ENCODE results near the gene ITPK1.

The ITPK1 gene

DNA sequence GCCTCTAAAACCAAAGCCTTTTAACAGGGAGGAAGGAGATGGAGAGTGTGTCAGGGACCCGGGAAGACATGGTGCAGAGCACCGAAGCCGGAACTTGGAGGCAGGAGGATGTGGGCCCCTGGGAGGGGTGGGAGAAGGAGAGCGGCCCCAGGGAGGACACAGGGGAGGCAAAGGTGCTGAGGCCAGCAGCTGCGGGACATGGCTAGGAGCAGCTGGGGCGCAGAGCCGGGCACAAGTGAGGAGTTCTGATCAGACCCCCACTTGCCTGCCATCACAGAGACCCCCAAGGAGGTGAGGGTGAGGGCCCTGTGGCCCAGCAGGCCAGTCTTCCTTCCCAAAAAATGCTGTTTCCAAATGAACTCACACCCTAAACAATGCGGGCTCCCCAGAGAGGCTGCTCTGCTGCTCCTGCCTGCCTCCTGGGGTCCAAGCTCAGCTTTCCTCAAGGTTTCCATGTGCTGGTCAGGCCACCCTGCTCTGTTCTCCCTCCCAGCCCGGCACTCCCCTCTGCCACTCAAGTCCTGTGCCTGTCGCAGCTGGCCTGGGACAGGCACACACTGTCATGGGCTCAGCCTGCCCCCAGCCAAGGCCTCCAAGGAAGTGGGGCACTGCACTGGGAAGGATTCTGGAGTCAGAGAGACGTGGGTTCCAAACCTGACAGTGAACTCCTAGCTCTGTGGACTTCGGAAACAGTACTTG lies 168.7 kb downstream of the ITPK1 start:
- Histone ChIP-seq H3K27ac (ENCODE audit: low read length) (no peak overlapping the region), H3K27me3 (ENCODE audit: control insufficient read depth in 1 of 2, insufficient read depth in 2 of 2, low read length in 2 of 2) (no peaks in the 10 kb centered on the region), H3K9me3 (ENCODE audit: control insufficient read depth in 2 of 2, low read length in 2 of 2) (no peaks in the 10 kb centered on the region), H3K4me3 (ENCODE audit: low read length in 2 of 2) (no peak overlapping the region), H3K36me3 (ENCODE audit: control insufficient read depth in 2 of 2, insufficient read depth in 2 of 2, low read length in 2 of 2) (peaks cover 2 to 43% of the 10 kb centered on the region in 2 donors), H3K4me1 (ENCODE audit: control insufficient read depth, insufficient read depth, low read length) (peaks cover 8% of the 10 kb centered on the region), H3K9ac (ENCODE audit: low read length in 2 of 2) (no peak overlapping the region)

DNA sequence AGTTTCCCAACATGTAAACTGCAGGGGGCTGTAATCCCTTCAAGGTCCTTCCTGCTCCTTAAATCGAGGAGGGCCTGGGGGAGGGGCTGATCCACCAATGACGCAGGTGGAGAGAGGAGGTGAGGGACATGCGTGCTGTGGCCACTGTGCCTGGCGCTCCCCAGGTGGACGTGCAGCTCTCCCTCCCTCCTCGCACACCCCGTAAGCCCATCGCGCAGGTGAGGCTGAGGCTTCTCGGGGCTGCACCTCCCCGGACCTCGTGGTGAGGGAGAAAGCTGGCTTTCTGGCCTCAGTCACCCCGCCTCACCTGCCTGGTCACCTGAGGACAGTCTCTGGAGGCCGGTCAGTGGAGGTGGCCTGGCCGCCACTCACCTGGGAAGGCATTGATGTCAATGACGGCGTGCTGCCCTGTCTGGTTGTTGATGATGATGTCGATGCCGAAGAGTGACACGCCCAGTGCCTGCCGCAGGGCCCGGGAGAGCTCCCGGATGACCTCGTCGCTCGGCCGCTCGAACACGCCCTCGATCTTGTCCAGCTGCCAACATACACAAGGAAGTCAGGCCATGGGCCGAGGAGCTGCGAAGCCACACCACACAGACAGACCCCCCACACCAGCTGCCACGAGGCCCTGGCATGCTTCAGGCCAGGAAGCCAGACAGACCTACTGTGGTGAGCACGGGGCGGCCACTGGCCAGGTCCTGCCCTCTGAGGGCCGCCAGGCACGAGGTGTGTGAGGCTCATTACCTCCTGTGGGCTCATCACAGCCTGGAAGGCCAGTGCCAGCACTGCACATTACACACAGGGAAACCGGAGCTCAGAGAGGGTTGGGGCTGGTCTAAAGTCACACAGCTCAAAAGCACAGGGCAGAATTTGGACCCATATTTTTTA lies 169.5 kb downstream of the ITPK1 start:
- Histone ChIP-seq H3K9ac (ENCODE audit: low read length in 2 of 2) (no peak overlapping the region), H3K27me3 (ENCODE audit: control insufficient read depth in 1 of 2, insufficient read depth in 2 of 2, low read length in 2 of 2) (no peaks in the 10 kb centered on the region), H3K27ac (ENCODE audit: low read length) (no peak overlapping the region), H3K4me1 (ENCODE audit: control insufficient read depth, insufficient read depth, low read length) (peaks cover 2% of the 10 kb centered on the region), H3K36me3 (ENCODE audit: control insufficient read depth in 2 of 2, insufficient read depth in 2 of 2, low read length in 2 of 2) (peaks cover 2 to 44% of the 10 kb centered on the region in 2 donors), H3K4me3 (ENCODE audit: low read length in 2 of 2) (no peak overlapping the region), H3K9me3 (ENCODE audit: control insufficient read depth in 2 of 2, low read length in 2 of 2) (no peaks in the 10 kb centered on the region)

DNA sequence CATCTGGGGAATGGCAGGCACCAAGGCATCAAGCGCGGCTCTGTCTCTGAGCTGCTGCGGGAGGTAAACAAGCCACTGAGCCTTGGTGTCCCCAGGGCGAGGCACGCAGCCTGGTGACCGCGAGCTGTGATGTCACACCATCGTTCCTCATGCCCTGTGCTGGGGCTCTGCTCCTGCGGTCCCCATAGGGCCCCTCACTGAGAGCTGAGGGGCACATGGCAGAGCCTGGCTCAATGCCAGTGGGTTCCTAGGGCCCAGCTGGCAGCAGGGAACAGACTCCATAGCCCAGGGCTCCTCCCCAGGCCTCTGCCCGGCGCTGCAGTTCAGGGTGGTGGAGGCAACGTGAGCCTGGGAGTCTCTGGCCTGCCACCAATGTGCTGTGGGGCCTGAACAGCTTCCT lies 170.2 kb downstream of the ITPK1 start:
- no peaks in the 10 kb centered on the region for H3K27me3 ChIP-seq (ENCODE audit: control insufficient read depth in 1 of 2, insufficient read depth in 2 of 2, low read length in 2 of 2)
- no peak overlapping the region for H3K9ac ChIP-seq (ENCODE audit: low read length in 2 of 2)
- H3K4me3 ChIP-seq (ENCODE audit: low read length in 2 of 2), result no peak overlapping the region
- no peak overlapping the region for H3K27ac ChIP-seq (ENCODE audit: low read length)
- H3K4me1 ChIP-seq (ENCODE audit: control insufficient read depth, insufficient read depth, low read length), result peaks cover 2% of the 10 kb centered on the region
- H3K36me3 ChIP-seq (ENCODE audit: control insufficient read depth in 2 of 2, insufficient read depth in 2 of 2, low read length in 2 of 2), result peaks cover 2 to 40% of the 10 kb centered on the region in 2 donors
- no peaks in the 10 kb centered on the region for H3K9me3 ChIP-seq (ENCODE audit: control insufficient read depth in 2 of 2, low read length in 2 of 2)

DNA sequence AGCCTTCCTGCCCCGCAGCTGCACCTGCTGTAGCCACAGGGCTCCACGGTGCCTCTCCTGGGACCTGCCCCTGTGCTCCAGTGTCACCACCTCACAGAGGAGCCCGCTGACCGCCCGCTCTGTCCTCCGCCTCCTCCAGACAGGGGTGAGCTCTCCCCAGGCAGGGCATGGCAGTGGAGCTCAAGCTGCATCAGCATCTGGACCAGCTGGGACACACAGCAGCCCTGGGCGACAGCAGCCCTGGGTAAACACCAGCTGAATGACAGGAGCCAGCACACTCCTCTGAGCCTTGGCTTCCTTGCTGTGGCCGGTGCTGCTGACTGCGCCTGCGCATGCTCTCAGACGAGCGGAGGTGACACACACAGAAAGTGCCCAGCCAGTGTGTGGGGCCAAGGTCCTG lies 170.7 kb downstream of the ITPK1 start:
- Histone ChIP-seq H3K27ac (ENCODE audit: low read length) (no peak overlapping the region), H3K9ac (ENCODE audit: low read length in 2 of 2) (no peak overlapping the region), H3K4me3 (ENCODE audit: low read length in 2 of 2) (no peak overlapping the region), H3K27me3 (ENCODE audit: control insufficient read depth in 1 of 2, insufficient read depth in 2 of 2, low read length in 2 of 2) (no peaks in the 10 kb centered on the region), H3K9me3 (ENCODE audit: control insufficient read depth in 2 of 2, low read length in 2 of 2) (no peaks in the 10 kb centered on the region), H3K36me3 (ENCODE audit: control insufficient read depth in 2 of 2, insufficient read depth in 2 of 2, low read length in 2 of 2) (peaks cover 0 to 40% of the 10 kb centered on the region in 2 donors), H3K4me1 (ENCODE audit: control insufficient read depth, insufficient read depth, low read length) (peaks cover 2% of the 10 kb centered on the region)

DNA sequence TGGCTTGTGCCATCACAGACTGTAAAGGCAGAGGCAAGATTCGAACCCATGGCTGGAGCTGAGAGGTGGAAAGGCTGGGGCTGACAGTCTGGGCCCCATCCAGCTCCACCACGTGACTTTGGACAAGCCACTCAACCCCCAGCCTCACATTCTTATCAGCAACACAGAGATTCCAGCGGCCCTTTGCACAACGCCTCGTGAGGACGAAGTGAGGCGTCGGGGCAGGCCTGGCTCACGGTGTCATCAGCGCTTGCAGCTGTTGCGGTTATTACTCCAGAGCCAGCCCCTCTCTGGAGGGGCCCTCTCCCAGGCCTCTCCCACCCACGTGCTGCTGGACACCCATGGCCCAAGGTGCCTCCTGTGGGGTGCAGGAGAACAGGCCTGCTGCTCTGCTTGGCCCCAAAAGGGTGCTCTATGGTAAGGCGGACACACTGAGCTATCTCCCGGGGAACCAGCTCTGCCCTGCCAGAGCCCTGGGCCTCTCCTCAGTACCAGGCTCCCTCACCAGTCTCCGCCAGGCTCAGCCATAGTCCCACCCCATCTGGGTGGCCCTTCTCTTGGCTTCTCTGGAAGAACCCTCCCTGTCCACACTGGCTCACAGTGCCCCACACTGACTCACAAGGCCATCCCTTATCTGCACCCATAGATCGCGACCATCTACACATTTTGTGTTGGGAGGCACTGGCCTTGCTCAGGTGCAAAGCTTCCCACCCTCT lies 171.7 kb downstream of the ITPK1 start:
- Histone ChIP-seq H3K4me1 (ENCODE audit: control insufficient read depth, insufficient read depth, low read length) (peaks cover 2% of the 10 kb centered on the region), H3K9ac (ENCODE audit: low read length in 2 of 2) (no peak overlapping the region), H3K4me3 (ENCODE audit: low read length in 2 of 2) (no peak overlapping the region), H3K27me3 (ENCODE audit: control insufficient read depth in 1 of 2, insufficient read depth in 2 of 2, low read length in 2 of 2) (no peaks in the 10 kb centered on the region), H3K36me3 (ENCODE audit: control insufficient read depth in 2 of 2, insufficient read depth in 2 of 2, low read length in 2 of 2) (peaks cover 0 to 40% of the 10 kb centered on the region in 2 donors), H3K9me3 (ENCODE audit: control insufficient read depth in 2 of 2, low read length in 2 of 2) (no peaks in the 10 kb centered on the region), H3K27ac (ENCODE audit: low read length) (no peak overlapping the region)

DNA sequence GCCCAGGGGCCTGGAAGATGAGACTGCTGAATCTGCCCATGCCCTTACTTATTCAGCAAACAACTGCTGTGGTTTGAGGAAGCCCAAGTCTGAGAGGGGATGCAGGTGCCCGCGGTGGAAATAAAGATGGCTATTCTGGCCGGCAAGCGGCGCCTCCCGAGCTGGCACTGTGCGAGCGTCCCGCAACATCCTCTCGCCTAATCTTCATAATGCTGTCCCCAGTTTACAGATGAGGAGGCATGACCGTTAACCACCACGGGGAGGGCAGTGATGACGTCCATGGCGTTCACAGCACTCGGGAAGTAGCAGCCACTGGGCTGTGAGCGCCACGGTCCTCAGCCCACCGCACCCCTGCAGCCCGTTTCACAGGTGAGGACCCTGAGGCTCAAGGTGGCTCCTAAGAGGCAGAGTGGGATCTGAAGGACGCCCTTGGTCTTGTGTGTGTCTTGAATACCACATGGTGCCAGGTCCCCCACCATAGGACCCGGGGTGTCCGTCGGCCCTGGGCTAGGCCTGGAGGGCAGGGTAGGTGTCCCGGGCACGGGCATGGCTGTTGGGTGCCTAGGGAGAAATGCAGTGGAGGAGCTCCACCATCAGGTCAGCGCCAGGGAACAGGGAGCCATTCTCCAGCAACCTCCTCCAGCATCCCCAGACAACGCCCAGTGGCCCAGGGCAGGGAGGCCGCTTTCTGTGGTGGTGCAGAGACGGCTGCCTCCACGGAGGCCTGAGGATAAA lies 172.6 kb downstream of the ITPK1 start:
- Histone ChIP-seq H3K4me1 (ENCODE audit: control insufficient read depth, insufficient read depth, low read length) (peaks cover 2% of the 10 kb centered on the region), H3K27ac (ENCODE audit: low read length) (no peak overlapping the region), H3K4me3 (ENCODE audit: low read length in 2 of 2) (no peak overlapping the region), H3K27me3 (ENCODE audit: control insufficient read depth in 1 of 2, insufficient read depth in 2 of 2, low read length in 2 of 2) (no peaks in the 10 kb centered on the region), H3K9me3 (ENCODE audit: control insufficient read depth in 2 of 2, low read length in 2 of 2) (no peaks in the 10 kb centered on the region), H3K9ac (ENCODE audit: low read length in 2 of 2) (no peak overlapping the region), H3K36me3 (ENCODE audit: control insufficient read depth in 2 of 2, insufficient read depth in 2 of 2, low read length in 2 of 2) (peaks cover 0 to 40% of the 10 kb centered on the region in 2 donors)

DNA sequence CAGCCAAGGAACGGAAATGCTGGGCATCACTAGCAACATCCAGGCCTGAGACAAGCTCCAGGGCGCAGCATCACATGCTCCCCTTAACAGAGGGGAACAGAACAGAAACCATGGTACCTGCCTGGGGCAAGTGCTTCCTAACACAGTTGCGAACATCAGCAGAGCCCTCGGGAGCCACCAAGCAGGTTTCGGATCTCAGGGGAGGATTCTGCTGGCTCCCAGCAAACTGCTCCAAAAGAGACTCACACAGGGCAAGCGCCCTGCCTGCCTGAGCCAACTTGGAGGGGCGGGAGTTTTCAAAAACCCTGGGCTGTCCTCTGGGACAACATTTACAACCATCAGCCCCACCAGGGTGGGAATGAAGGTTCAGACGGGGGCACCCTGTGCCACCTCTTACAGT lies 173.1 kb downstream of the ITPK1 start:
- H3K27me3 ChIP-seq (ENCODE audit: control insufficient read depth in 1 of 2, insufficient read depth in 2 of 2, low read length in 2 of 2), result no peaks in the 10 kb centered on the region
- H3K27ac ChIP-seq (ENCODE audit: low read length), result no peak overlapping the region
- no peak overlapping the region for H3K4me3 ChIP-seq (ENCODE audit: low read length in 2 of 2)
- no peaks in the 10 kb centered on the region for H3K9me3 ChIP-seq (ENCODE audit: control insufficient read depth in 2 of 2, low read length in 2 of 2)
- no peak overlapping the region for H3K9ac ChIP-seq (ENCODE audit: low read length in 2 of 2)
- peaks cover 2% of the 10 kb centered on the region for H3K4me1 ChIP-seq (ENCODE audit: control insufficient read depth, insufficient read depth, low read length)
- H3K36me3 ChIP-seq (ENCODE audit: control insufficient read depth in 2 of 2, insufficient read depth in 2 of 2, low read length in 2 of 2), result peaks cover 0 to 36% of the 10 kb centered on the region in 2 donors

DNA sequence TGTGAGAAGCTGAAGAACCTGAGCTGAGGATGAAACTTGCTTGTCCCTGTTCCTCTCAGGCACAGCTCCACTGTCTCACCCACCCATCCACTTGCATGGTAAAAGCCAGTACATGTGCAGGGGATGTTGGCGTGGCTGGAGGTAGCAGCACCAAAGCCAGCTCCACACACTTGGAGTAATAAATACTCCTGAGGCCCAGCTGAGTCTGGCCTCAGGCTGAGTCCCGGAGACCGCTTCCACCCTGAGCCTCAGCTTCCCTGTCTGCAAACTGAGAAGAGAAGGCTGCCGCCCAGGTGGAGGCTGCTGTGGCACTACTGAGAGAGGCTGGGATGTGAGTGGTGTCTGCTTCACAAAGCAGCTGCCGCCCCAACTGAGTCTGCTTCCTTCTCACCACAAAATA lies 173.6 kb downstream of the ITPK1 start:
- Histone ChIP-seq H3K27me3 (ENCODE audit: control insufficient read depth in 1 of 2, insufficient read depth in 2 of 2, low read length in 2 of 2) (no peaks in the 10 kb centered on the region), H3K36me3 (ENCODE audit: control insufficient read depth in 2 of 2, insufficient read depth in 2 of 2, low read length in 2 of 2) (peaks cover 0 to 38% of the 10 kb centered on the region in 2 donors), H3K27ac (ENCODE audit: low read length) (no peak overlapping the region), H3K9me3 (ENCODE audit: control insufficient read depth in 2 of 2, low read length in 2 of 2) (no peaks in the 10 kb centered on the region), H3K9ac (ENCODE audit: low read length in 2 of 2) (no peak overlapping the region), H3K4me3 (ENCODE audit: low read length in 2 of 2) (no peak overlapping the region), H3K4me1 (ENCODE audit: control insufficient read depth, insufficient read depth, low read length) (peaks cover 2% of the 10 kb centered on the region)

DNA sequence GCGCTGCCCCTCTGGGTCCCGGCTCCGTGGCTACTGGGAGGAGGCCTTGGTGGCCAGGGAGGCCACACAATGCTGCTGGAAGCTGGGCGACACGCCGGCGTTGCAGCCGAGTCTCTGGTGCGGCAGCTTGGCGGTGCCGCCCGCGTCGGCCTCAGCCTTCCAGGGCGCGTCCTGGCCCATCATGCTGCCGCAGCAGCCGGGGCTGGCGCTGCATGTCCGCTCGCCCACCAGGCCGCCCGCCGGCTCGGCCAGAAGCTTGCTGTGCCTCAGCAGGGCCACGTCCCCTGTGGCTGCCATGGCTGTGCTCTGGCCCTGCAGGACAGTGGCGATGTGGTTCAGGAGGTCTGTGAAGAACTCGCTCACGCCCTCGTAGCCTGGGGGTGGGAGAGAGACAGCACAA lies 174.2 kb downstream of the ITPK1 start:
- Histone ChIP-seq H3K4me3 (ENCODE audit: low read length in 2 of 2) (no peak overlapping the region), H3K27me3 (ENCODE audit: control insufficient read depth in 1 of 2, insufficient read depth in 2 of 2, low read length in 2 of 2) (no peaks in the 10 kb centered on the region), H3K27ac (ENCODE audit: low read length) (no peak overlapping the region), H3K36me3 (ENCODE audit: control insufficient read depth in 2 of 2, insufficient read depth in 2 of 2, low read length in 2 of 2) (peaks cover 0 to 42% of the 10 kb centered on the region in 2 donors), H3K4me1 (ENCODE audit: control insufficient read depth, insufficient read depth, low read length) (peaks cover under 1% of the 10 kb centered on the region), H3K9ac (ENCODE audit: low read length in 2 of 2) (no peak overlapping the region), H3K9me3 (ENCODE audit: control insufficient read depth in 2 of 2, low read length in 2 of 2) (no peaks in the 10 kb centered on the region)

DNA sequence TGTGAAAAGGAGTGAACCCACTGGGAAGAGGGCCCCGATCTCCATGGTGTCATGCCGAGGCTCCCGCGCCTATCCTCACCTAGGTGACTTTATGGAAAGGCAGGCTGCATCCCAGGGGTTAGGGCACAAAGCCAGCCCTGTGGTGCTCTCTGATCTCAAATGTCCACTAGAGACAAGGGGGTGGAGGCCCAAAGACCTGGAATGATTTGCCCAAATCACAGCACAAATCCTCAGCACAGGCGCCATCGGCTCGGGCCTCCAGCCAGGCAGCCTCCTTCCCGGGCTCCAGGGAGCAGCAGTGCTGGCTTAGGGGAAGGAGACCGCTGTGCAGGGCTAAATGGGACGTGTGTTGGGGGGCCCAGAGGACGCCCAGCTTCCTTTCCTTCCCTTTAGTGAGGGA lies 175.2 kb downstream of the ITPK1 start:
- Histone ChIP-seq H3K4me1 (ENCODE audit: control insufficient read depth, insufficient read depth, low read length) (no peaks in the 10 kb centered on the region), H3K36me3 (ENCODE audit: control insufficient read depth in 2 of 2, insufficient read depth in 2 of 2, low read length in 2 of 2) (peaks cover 0 to 37% of the 10 kb centered on the region in 2 donors), H3K4me3 (ENCODE audit: low read length in 2 of 2) (no peak overlapping the region), H3K9ac (ENCODE audit: low read length in 2 of 2) (no peak overlapping the region), H3K9me3 (ENCODE audit: control insufficient read depth in 2 of 2, low read length in 2 of 2) (no peaks in the 10 kb centered on the region), H3K27ac (ENCODE audit: low read length) (no peak overlapping the region), H3K27me3 (ENCODE audit: control insufficient read depth in 1 of 2, insufficient read depth in 2 of 2, low read length in 2 of 2) (no peaks in the 10 kb centered on the region)

Measured in stomach smooth muscle (tissue), 2 donors.